GM12873 (cell line): ENCODE data around the gene DDX1.

Experiments
- CTCF ChIP-seq: IDR thresholded peaks from 2 replicates; pipeline ENCODE4 v1.5.1; 2012; ENCODE audit warnings: low read depth, mild to moderate bottlenecking, moderate library complexity, low read length, control low read depth; ENCODE audit not compliant: insufficient read depth; ENCODE audit errors: missing control alignments

DDX1 gene

DNA sequence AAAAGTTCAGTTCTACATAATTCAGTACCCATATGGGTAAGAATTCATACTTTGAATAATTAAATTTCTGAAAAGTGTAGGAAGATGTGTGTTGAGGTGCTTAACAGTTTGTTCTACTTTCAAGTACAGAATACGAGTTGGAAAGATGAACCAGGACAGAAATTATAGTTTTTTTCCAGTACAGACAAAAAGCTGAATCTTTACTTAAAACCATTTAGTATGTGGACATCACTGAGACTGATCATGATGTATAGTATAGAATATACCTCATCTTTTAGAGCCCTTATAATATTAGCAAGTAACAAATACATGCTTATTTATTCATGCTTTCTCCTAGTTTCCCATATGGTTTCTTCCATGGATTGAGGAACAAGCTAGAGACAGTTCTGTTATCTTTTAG is 10.0 kb downstream of the DDX1 start:
- TF ChIP-seq CTCF, result no peak

DNA sequence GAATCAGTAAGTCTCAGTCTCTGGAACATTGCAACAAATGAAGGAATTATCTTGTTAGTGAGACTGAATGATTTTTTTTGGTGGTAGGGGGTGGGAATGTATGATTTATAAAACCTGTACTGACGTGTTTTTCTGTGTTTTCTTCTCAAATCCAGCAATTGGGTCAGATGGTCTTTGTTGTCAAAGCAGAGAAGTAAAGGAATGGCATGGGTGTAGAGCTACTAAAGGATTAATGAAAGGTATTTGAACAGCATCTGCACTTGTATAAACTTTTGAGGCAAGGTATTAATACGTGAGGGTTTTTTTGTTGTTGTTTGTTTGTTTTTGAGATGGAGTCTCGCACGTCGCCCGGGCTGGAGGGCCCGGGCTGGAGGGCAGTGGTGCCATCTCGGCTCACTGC is 10.7 kb downstream of the DDX1 start:
- TF ChIP-seq CTCF, result no peak

GRCh38 chr2:15603044-15603765 is 11.5 kb downstream of the DDX1 start:
- TF ChIP-seq CTCF, result no peak

DNA sequence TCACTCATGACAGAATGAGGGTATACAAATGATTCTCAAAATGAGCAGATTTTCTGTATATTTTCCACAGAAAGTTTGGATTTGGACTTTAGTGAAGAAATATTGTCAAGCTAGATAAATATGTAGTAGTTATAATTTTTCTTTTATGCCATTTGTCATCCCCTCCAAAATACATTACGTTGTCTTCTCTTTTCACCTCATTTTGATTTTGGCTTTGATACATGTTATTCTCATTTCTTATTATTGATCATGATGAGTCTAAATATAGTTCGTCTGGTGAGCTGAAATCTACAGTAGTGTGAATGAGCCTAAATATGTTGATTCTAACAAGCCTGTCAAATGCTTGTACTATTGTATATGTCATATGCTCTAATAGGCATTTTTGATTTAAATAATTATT is 12.3 kb downstream of the DDX1 start:
- no peak for TF ChIP-seq CTCF

- no peak for TF ChIP-seq CTCF
Measured at GRCh38 chr2:15605721-15606120, 14.1 kb downstream of the DDX1 start.

DNA sequence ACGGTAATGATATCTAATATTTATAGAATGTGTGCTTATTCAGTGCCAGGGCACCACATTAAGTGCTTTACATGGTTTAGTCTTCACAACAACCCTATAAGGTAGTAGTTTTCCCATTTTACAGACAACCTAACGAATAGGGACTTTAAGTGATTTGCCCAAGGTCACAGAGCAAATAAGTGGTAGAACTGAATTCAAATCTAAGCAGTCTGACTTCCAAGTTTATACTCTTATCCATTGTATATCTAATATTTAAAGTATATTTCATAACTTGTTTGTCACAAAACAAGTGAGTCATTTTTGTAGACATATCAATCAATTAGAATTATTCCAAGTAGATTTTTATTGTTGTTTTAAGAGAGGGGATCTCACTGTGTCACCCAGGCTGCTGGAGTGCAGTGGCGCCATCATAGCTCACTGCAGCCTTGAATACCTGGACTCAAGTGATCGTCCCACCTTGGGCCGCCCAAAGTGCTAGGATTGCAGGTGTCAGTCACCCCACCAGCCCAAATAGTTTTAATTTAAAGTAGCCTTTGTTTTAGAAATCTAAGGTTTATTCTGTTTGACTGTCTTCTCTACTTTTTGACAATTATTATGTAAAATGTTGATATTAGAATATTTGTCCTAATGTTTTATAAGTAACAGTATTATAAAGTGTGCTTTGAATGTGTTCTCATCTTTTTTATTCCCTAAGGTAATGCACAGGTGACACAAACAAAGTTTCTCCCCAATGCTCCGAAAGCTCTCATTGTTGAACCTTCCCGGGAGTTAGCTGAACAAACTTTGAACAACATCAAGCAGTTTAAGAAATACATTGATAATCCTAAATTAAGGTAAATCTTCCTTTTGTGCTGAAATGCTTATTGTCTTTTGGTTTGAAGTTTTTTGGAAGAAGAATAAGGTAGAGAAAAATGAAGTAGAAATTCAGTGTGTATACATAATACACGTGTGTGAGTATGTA is 15.1 kb downstream of the DDX1 start:
- TF ChIP-seq CTCF, result no peak

DNA sequence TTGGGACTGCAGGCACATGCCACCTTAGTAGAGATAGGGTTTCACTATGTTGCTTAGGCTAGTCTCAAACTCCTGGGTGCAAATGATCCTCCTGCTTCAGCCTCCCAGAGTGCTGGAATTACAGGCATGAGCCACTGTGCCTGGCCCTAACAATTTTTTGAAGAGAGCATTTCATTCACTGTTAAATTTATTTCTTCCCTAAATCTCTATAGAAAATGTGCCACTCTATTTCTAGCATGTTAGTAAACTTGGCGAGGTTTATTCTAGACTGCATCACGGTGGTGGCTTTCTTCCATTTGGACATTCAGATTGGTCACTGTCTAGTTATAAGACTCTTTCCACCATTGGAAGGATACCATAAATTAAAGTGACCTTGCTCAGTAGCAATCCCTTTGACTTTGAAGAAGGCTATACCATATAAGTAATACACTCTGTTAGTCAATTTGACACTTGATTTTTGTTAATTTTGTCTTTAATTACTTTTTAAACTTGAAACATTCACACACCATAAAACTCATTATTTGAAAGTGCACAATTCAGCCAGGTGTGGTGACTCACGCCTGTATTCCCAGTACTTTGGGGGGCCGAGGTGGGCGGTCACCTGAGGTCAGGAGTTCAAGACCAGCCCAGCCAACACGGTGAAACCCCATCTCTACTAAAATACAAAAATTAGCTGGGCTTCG is 16.2 kb downstream of the DDX1 start:
- no peak for TF ChIP-seq CTCF
